K562 (cell line): Measurements from ENCODE around the gene ZNF521. TPM values are rescaled to one million over a fixed set of nuclear protein-coding genes. Genes with fewer than 3 reads are reported as not detected.

Experiments
- BRCA1 ChIP-seq, 2 experiments: fragments of 450-650 bp in 1 of 2; sonication (generic) in 1 of 2; formaldehyde crosslinking in 1 of 2; IDR thresholded peaks; 2 replicates each; pipeline versions ENCODE4 v1.5.0 to v1.6.1; 2017 to 2020; ENCODE audit warnings: mild to moderate bottlenecking in 1 of 2, missing genetic modification reagents in 1 of 2
- CEBPG ChIP-seq, 3 experiments: fragments of 200-800 bp in 1 of 3; sonication (Bioruptor generic) in 1 of 3; sonication (generic) in 1 of 3; formaldehyde crosslinking in 1 of 3; IDR thresholded peaks in 2 of 3; conservative IDR thresholded peaks in 1 of 3; 2 replicates each; pipeline versions ENCODE4 v1.6.1 to v1.8.0; 2016 to 2022; ENCODE audit warnings: missing compliant biosample characterization in 2 of 3, missing genetic modification characterization in 2 of 3, mild to moderate bottlenecking in 1 of 3, missing genetic modification reagents in 1 of 3
- FOSL1 ChIP-seq: fragments of 200-800 bp; sonication (Bioruptor generic); conservative IDR thresholded peaks from 2 replicates; pipeline ENCODE4 v1.6.1; 2016; ENCODE audit warnings: missing genetic modification characterization, missing compliant biosample characterization
- FOXK1 ChIP-seq: sonication (generic); formaldehyde crosslinking; IDR thresholded peaks from 2 replicates; pipeline ENCODE4 v1.8.0; 2022; ENCODE audit warnings: missing genetic modification reagents, mild to moderate bottlenecking, borderline replicate concordance
- FUS ChIP-seq: fragments of 200-400 bp; formaldehyde crosslinking; optimal IDR thresholded peaks from 2 replicates; pipeline ENCODE3; 2017; ENCODE audit warnings: low read depth, low read length
- ILF3 ChIP-seq: fragments of 450-650 bp; IDR thresholded peaks from 2 replicates; pipeline ENCODE4 v1.6.1; 2018; ENCODE audit warnings: antibody characterized with exemption, mild to moderate bottlenecking, moderate library complexity, borderline replicate concordance
- LCOR ChIP-seq: sonication (generic); formaldehyde crosslinking; IDR thresholded peaks from 2 replicates; pipeline ENCODE4 v1.8.0; 2022; ENCODE audit warnings: mild to moderate bottlenecking, missing genetic modification reagents
- LEF1 ChIP-seq: fragments of 450-650 bp; IDR thresholded peaks from 2 replicates; pipeline ENCODE4 v1.6.1; 2016; ENCODE audit warnings: mild to moderate bottlenecking
- NBN ChIP-seq: fragments of 450-650 bp; IDR thresholded peaks from 2 replicates; pipeline ENCODE4 v1.6.1; 2016; ENCODE audit warnings: low read depth, mild to moderate bottlenecking
- NELFE ChIP-seq: IDR thresholded peaks from 2 replicates; pipeline ENCODE4 v1.6.1; 2011; ENCODE audit warnings: mild to moderate bottlenecking; ENCODE audit not compliant: insufficient read depth, insufficient read length
- PTTG1 ChIP-seq: fragments of 450-650 bp; IDR thresholded peaks from 2 replicates; pipeline ENCODE4 v1.6.1; 2016; ENCODE audit warnings: low read depth, mild to moderate bottlenecking, missing genetic modification characterization, missing compliant biosample characterization
- SETDB1 ChIP-seq: IDR thresholded peaks from one replicate; pipeline ENCODE4 v1.6.1; 2012; ENCODE audit warnings: low read length, control low read depth, inconsistent platforms
- SP1 ChIP-seq: sonication (generic); formaldehyde crosslinking; IDR thresholded peaks from 2 replicates; pipeline ENCODE4 v1.8.1; 2022; ENCODE audit warnings: mild to moderate bottlenecking, missing genetic modification reagents
- SRSF7 ChIP-seq: fragments of 200-400 bp; formaldehyde crosslinking; optimal IDR thresholded peaks from 2 replicates; pipeline ENCODE3; 2017; ENCODE audit warnings: mild to moderate bottlenecking, low read depth, low read length
- TGIF2 ChIP-seq: sonication (generic); formaldehyde crosslinking; IDR thresholded peaks from 2 replicates; pipeline ENCODE4 v1.8.1; 2022; ENCODE audit warnings: mild to moderate bottlenecking, missing genetic modification reagents, moderate library complexity
- ZNF212 ChIP-seq: fragments of 450-650 bp; formaldehyde crosslinking; IDR thresholded peaks from 2 replicates; pipeline ENCODE4 v1.4.0; 2020; ENCODE audit warnings: mild to moderate bottlenecking
- ZNF436 ChIP-seq: fragments of 250-450, 450-650 bp; sonication (Bioruptor Pico); formaldehyde crosslinking; IDR thresholded peaks from 2 replicates; pipeline ENCODE4 v1.7.0; 2020; ENCODE audit warnings: mild to moderate bottlenecking
- ZNF830 ChIP-seq: fragments of 250-450 bp; sonication (Bioruptor Pico); IDR thresholded peaks from 2 replicates; pipeline ENCODE4 v1.5.0; 2021; ENCODE audit warnings: mild to moderate bottlenecking
- polyA plus RNA-seq, 8 experiments: library from polyadenylated mRNA; depleted of rRNA in 4 of 8; stranded (reverse) in 5 of 8; unstranded in 3 of 8; fragments of >200 nt; fragmentation: Nextera tagmentation in 2 of 8; fragmentation: Illumina TruSeq in 1 of 8; extraction: Ambion mirVana in 2 of 8; extraction: Trizol in 1 of 8; gene quantifications; 2 replicates each; pipeline versions ENCODE4 v1.2.1 to v1.2.3, GENCODE V29; 2011 to 2014; ENCODE audit warnings: inconsistent platforms in 1 of 8, missing spikeins in 1 of 8
- total RNA-seq, 7 experiments: library from RNA; depleted of rRNA in 6 of 7; stranded (reverse); fragments of >200 nt in 6 of 7; fragmentation: Illumina TruSeq in 2 of 7; extraction: Trizol in 2 of 7; gene quantifications; 2 replicates each; pipeline versions ENCODE4 v1.2.1 to v1.2.3, GENCODE V29; 2011 to 2021; ENCODE audit warnings: low replicate concordance in 1 of 7
- TF ChIP-seq, protein P1 (sequence below): fragments of 150-350 bp; IDR thresholded peaks from 2 replicates; pipeline ENCODE4 v1.6.1; 2014; ENCODE audit warnings: low read depth, mild to moderate bottlenecking, low read length, borderline replicate concordance
- TF ChIP-seq, protein P2 (sequence below): fragments of 250-450 bp; sonication (Bioruptor Pico); IDR thresholded peaks from 2 replicates; pipeline ENCODE4 v1.9.0; 2021; ENCODE audit warnings: mild to moderate bottlenecking

ZNF521 gene
- total and polyA plus RNA-seq, 9 of the 15 experiments (the other 6 are each of a cell fraction or from before 2014, with no cell fraction given): 1.2 to 5.8 (median 1.6) TPM

DNA sequence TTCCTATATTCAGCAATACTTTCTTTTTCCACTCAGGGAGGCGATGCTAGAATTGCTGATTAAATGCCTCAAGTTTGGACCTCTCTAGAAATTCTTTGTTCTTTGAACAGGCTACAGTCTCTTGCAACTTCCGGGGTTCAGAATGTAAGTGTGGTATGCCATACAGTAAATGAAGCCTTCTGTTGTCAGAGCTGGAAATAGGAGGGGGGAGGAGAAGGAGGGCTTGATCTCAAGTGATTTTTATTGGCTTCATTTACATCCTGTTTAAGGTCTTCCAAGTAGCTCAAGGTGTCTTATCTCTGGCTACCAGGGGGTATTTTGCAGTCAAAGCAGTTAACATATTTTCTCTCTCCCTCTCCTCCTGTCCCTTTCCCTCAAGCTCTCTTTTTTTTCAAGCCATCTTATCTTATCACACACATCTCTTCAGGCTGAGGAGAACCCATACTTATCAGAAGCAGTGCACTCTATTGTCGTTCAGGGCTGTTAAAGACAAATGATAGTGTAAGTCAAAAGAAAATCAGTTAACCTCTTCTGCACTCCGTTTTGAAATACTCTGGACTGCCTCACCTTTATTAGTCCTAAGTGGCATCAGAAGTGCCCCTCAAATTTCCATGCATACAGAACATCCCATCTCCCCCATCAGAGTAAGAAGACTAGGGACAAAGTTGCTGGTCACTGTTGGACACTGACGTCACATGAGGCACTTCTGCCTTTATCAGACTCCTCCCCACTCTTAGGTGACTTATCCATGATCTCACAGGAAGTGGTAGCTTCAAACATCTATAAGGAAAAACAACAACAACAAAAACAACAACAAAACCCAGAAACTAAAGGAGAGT is 112.2 kb downstream of the ZNF521 start (continued):
- TF ChIP-seq BRCA1 (IDR thresholded peaks at IDR 0.05): no peak
- TF ChIP-seq BRCA1 (CRISPR knock-in tag; IDR thresholded peaks at IDR 0.05): no peak
- no peak for TF ChIP-seq LCOR (CRISPR knock-in tag)
- TF ChIP-seq FOXK1 (CRISPR knock-in tag): no peak
- TF ChIP-seq ZNF830: no peak
- TF ChIP-seq SP1 (CRISPR knock-in tag): no peak
- peak; percentile 17; the same call in 1 of the 2 replicates for TF ChIP-seq CEBPG (CRISPR knock-in tag; IDR thresholded peaks at IDR 0.05)
- peak in 1 of 2 experiments; percentile 68; a peak in 2 of 4 replicates for TF ChIP-seq CEBPG (tag; conservative IDR thresholded peaks at IDR 0.05 in 1 of 2, IDR thresholded peaks at IDR 0.05 in 1 of 2)
- no peak for TF ChIP-seq SETDB1
- TF ChIP-seq, protein P1, sequence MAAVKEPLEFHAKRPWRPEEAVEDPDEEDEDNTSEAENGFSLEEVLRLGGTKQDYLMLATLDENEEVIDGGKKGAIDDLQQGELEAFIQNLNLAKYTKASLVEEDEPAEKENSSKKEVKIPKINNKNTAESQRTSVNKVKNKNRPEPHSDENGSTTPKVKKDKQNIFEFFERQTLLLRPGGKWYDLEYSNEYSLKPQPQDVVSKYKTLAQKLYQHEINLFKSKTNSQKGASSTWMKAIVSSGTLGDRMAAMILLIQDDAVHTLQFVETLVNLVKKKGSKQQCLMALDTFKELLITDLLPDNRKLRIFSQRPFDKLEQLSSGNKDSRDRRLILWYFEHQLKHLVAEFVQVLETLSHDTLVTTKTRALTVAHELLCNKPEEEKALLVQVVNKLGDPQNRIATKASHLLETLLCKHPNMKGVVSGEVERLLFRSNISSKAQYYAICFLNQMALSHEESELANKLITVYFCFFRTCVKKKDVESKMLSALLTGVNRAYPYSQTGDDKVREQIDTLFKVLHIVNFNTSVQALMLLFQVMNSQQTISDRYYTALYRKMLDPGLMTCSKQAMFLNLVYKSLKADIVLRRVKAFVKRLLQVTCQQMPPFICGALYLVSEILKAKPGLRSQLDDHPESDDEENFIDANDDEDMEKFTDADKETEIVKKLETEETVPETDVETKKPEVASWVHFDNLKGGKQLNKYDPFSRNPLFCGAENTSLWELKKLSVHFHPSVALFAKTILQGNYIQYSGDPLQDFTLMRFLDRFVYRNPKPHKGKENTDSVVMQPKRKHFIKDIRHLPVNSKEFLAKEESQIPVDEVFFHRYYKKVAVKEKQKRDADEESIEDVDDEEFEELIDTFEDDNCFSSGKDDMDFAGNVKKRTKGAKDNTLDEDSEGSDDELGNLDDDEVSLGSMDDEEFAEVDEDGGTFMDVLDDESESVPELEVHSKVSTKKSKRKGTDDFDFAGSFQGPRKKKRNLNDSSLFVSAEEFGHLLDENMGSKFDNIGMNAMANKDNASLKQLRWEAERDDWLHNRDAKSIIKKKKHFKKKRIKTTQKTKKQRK: no peak
- peak; percentile 71 for TF ChIP-seq FOSL1 (tag)
- TF ChIP-seq FUS: no peak
- TF ChIP-seq PTTG1 (tag): no peak
- TF ChIP-seq NBN: peak; percentile 58; the same call in 1 of the 2 replicates
- TF ChIP-seq, protein P2, sequence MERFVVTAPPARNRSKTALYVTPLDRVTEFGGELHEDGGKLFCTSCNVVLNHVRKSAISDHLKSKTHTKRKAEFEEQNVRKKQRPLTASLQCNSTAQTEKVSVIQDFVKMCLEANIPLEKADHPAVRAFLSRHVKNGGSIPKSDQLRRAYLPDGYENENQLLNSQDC (CRISPR knock-in tag): no peak
- peak; percentile 76; the same call in 1 of the 2 replicates for TF ChIP-seq LEF1
- TF ChIP-seq ILF3: no peak
- TF ChIP-seq ZNF212 (CRISPR knock-in tag): no peak
- TF ChIP-seq ZNF436 (CRISPR knock-in tag): no peak
- no peak for TF ChIP-seq SRSF7
- TF ChIP-seq NELFE: no peak
- TF ChIP-seq TGIF2 (CRISPR knock-in tag): no peak
